Stimulated activated CD4-positive, alpha-beta T cell treated with anti-CD3 and anti-CD28 coated beads, Interleukin-15, amount 100 ng/mL, for 1 hour (primary cell): ENCODE results near the gene CCP110.

Source experiments
- DNase-seq, 2 donors: peaks; one replicate each; pipeline ENCODE4 v3.0.0-alpha.2; 2020; ENCODE audit warnings: low read depth in 1 of 2, low spot score in 1 of 2

The CCP110 gene

DNA sequence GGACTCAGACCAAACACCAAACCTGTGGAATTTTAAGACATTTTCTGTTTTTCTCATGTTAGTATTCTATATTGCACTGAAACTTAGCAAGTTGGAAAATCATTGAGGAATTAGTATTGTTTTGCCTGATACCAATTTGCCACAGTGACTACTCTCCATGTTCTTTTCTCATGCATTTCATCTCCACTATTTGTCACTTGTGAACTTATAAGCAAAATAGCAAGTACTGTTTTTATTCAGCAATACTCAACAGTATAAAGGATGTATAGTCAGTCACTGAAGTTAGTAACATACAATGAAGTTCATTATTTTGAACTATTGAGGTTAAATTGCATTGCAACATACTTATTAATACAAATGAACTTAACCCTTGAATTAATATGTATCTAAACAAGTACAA, 25.9 kb downstream of the CCP110 start:
- DNase-seq = no peak

DNA sequence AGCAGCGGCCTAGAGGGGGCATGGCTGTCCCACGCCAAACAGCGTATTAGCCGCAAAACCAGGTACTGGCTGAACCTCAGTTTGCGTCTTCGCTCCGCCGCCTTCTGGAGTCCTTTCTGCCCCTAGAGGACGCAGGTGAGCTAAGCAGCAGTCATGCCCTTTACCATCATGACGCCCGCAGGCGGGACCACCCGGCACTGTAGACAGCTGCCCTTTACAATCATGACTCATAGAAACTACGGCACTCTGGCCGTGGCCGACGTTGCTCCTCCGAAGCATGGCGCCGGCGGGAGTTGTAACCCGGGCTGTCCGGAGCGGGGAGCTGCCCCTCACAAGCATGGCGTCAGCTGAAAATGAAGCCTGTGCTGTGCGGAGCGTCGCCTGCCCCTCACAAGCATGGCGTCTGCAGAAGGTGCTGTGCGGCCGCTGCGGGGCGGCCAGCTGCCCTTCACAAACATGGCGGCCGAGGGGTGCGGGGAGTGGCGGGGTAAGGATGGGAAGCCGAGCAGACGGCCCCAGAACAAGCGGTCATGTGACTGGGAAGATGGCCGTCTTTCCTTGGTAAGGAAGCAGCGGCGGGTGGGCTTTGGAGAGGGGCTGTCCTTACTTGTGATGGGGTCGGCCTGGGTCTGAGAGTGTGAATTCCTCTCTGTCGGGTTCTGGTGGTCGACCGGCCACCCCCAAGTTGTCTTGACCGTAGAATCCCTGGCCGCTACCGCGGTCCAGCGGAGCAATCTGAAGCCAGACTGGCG, 31.6 kb downstream of the CCP110 start, which contains the start of gene VPS35L:
TSS of gene VPS35L (plus strand) at position 518 of the 752 bp plus-strand sequence. CDS start at position 545, 27 bp downstream.
- DNase-seq = peak; percentile 93

DNA sequence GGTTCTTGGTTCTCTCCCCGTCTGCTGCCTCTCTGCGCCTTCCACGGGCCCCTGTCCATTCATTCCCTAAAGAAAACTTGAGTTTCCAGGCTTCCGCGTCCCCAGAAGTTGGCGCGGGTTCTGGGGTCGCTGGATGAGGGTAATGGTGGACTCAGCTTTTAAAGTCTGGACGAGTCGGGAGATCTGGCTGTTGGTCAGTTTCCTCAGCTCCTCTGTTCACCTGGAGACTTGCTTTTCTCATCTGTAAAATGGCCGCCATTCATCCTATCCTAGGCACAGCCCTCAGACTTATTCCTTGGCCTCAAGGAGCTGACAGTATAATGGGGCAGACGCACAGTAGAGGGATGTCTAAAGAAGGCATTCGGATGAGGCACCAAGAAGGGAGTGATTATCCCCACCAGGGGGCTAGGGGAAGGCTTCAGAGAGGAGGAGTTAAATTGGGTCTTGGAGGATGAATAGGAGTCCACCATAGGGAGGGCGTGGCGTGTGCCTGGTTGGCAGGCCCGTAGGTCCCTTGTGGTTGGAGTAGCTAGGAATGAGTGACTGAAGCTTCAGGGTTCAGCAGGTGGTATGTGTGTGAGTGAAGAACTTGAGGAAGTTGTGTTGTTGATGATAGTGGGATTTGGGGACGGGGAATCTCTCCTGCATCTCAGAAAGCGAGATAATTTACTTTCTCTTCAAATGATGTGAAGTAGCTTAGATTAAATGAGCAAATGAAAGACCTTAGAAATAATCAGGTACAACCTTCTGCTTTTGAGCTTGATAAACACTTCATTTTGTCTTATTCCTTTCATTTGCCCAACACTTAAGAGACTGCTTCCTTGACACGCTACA, 32.4 kb downstream of the CCP110 start:
- no peak for DNase-seq

DNA sequence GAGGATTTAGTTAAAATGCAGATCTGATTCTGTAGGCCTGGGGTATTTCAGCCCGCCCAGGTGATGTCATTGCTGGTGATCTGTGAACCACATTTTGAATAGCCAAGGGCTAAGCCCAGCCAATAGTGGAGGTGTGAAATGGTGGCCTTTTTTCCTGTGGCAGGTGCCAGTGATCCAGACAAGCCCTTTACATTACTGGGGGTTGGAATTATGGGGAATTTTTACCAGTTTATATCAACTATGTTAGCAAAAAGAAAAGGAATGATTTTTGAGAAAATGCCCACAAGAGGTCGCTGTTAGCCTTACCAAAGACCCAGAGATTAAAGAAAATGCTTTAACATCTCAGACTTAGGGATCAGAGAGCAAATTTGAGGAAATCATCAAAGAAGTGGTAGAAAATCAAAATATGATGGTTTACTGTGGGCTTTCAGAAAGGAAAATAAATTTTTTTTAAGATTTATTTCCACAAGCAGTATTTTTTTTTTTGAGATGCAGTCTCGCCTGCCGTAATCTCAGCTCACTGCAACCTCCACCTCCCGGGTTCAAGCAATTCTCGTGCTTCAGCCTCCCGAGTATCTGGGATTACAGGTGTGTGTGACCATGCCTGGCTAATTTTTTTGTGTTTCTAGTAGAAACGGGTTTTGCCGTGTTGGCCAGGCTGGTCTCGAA, 35.6 kb downstream of the CCP110 start:
- no peak for DNase-seq

DNA sequence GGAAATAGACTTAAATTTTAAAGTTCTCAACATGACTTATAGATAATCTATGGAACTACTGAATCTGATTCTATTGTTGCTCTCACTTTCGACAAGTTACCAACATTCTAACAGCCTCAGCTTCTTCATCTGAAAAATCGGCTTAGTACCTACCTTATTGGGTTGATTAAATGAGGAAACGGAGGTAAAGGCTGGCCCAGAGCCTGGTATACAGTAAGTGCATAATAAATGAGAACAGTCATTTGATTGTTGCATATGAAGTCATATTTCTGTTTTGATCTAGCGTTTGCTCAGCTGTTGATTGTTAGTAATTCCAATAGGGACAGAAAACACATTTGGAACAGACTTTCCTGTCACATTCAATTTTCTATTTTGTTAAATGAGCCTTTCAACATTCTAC, 36.3 kb downstream of the CCP110 start:
- DNase-seq = no peak

DNA sequence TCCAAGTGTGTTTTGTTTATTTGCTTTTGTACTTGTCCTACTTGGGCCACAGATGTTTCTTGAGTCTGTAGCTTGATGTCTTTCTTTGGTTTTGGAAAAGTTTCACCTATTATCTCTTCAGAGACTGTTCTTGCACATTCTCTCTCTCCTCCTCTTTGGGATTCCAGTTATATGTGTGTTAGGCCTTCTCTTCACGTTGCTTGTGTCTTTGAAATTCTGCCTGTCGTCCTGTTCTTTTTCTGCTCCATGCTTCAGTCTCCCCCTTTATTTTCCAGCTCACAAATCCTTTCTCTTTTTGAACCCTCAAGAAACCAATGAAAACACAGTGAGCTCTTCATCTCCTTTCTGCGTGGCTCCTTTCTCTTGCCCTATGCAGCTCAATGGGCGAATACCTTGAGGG, 39.6 kb downstream of the CCP110 start:
- no peak for DNase-seq

DNA sequence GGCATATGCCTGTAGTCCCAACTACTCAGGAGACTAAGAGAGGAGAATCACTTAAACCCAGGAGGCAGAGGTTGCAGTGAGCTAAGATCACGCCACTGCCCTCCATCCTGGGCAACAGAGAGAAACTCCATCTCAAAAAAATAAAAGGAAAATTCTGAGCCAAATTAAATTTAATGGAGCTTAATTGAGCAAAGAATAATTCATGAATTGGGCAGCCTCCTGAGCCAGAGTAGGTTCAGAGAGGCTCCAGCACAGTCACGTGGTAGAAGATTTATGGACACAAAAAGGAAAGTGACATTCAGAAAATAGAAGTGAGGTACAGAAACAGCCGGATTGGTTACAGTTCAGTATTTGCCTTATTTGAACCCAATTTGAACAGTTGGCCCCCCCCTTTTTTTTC, 42.6 kb downstream of the CCP110 start:
- DNase-seq = no peak

DNA sequence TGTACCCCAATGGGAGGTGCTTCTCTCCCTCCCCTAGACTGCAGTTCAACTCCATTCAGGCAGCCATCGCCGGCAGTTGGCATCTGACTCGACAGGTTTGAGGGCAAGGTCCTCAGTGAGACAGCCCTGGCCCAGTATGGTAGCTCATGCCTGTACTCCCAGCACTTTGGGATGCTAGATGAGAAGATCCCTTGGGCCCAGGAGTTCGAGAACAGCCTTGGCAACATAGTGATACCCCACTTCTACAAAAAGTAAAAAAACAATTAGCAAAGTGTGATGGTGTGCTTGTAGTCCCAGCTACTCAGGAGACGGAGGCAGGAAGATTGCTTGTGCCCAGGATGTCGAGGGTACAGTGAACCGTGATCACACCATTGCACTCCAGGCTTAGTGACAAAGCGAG, 43.8 kb downstream of the CCP110 start:
- DNase-seq = no peak

DNA sequence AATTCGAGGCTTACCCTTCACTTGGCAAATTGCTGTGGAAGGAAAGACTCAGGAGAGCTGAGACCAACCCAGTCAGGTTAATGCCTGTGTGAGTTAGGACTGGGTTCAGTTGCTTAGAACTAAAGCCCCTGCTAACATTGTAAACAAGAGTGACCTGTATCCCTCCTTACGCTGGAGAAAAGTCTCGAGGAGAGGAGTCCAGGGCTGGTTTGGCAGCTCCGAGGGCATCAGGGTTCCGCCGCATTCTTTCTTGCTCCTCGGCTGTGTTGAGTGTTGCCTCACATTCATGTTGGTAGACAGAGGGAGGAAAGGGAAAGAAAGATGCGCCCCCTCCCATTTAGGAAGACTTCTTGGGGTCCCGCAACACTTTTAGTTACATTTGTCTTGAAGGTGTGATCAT, 50.3 kb downstream of the CCP110 start:
- DNase-seq = no peak

DNA sequence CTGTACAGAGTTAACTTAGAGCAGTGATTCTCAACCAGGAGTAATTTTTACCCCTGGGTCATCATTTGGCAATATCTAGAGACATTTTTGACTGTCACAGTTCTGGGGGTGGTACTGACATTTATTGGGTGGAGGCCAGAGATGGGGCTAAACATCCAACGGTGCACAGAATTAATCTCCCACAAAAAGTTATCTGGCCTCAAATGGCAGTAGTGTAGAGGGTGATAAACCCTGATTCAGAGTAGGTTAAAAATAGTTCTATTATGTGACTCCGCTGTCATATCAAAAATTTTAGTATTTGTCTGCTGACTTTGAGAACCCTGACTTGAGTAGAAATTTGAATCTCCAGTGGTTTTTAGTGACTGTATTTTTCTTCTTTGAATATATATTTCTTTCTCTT, 50.9 kb downstream of the CCP110 start:
- DNase-seq = no peak

DNA sequence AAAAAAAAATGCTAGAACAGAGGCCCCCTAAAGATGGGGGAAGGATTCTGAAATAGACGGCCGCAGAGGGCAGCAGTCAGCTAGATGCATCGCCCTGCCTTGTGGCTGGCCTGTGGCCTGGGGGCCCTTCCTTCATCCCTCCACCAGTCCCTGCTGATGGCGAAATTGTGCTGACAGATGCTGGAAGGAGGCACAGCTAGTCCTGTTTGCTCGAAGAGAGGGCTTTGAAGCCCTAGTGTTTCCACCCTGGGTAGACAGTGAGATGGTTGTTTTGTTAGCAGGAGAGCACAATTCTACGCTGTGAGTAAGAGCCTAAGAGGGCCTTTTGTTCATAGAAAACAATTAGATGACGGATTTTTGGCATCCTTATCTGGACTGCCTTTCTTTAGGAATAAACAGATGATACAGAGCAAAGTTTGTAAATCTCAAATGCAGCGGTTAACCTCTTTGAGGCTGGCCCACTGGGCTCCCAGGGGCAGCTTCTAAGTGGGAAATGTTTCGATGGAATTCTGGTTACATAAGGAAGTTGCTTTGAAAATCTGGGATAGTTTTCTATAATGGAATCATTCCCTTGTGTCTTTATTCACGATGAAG, 54.7 kb downstream of the CCP110 start:
- DNase-seq = no peak

DNA sequence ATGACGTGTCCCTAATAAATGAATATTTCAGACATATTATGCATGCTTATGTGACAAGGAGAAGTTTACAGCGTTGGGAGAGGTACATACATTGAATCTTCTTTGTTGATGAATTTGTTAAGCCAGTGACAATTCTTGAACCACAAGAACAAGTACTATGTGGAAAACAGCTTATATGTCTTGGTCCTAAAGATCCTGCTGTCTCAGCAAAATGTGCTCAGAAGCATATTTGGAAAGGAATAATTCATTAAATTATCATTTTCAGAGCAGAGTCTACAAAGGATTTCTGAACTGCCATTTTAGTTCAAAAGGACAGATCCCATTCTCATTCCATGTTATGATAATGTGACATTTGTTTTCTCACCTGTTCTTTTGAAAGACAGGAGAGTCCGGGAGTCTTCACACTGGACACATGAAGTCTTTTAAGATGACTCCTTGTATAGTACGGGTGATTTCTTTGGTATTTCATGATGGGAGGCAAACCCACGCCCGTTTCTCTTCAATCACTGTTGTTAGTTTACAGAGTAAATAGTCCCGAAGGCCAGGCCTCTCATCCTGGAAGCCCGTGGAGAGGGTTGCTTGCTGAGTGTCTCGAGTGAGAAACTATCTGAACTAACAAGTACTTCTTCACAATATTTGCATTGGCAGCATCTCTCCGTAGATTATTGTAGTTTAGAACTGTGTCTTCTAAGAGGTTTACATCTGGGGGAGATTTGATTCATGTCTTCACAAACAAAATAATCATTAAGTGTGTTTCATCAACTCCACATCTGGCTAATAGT, 58.5 kb downstream of the CCP110 start:
- DNase-seq = no peak

DNA sequence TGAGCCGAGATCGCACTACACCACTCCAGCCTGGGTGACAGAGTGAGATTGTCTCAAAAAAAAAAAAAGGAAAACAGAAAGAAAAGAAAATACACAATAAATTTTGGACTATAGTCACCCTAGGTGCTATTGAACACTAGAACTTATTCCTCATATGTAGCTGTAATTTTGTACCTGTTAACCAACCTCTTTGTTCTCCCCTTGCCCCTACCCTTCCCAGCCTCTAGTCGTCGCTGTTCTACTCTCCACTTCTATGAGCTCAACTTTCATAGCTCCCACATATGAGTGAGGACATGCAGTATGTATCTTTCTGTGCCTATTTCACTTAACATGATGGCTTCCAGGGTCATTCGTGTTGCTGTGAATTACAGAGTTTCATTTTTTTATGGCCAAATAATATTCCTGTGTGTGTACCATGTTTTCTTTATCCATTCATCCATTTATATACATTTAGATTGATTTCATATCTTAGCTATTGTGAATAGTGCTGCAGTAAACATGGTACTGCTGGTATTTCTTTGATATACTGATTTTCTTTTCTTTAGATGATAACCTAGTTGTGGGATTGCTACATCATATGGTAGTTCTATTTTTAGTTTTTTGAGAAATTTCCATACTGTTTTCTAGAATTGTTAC, 60.0 kb downstream of the CCP110 start:
- DNase-seq = no peak

DNA sequence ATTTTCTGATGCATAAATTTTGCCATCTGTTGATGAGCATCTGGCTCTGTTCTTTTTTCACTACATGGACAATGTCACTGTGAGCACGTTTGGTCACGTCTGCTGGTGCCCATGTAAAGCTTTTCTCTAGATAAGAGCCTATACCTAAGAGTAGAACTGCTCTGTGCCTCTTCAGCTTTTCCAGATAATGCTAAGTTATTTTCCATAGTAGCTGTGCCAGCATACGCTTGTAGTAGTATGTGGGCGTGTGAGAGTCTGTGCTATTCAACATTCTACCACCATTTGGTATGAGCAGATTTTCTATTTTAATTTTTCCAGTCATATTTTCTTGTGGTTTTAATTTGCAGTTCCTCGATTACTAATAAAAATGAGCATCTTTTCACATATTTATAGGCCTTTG, 64.9 kb downstream of the CCP110 start:
- no peak for DNase-seq

DNA sequence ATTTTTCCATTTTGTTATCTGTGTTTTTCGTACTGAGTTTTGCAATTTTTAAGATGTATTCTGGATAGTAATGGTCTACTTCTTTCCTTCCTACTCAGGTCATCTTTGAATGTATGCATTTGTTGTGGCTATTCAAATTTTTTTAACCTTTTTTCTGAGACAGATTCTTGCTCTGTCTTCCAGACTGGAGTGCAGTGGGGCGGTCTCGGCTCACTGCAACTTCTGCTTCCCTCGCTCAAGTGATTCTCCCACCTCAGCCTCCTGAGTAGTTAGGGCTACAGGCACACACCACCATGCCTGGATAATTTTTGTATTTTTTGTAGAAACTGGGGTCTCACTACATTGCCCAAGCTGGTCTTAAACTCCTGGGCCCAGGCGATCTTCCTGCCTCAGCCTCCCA, 65.4 kb downstream of the CCP110 start:
- no peak for DNase-seq

DNA sequence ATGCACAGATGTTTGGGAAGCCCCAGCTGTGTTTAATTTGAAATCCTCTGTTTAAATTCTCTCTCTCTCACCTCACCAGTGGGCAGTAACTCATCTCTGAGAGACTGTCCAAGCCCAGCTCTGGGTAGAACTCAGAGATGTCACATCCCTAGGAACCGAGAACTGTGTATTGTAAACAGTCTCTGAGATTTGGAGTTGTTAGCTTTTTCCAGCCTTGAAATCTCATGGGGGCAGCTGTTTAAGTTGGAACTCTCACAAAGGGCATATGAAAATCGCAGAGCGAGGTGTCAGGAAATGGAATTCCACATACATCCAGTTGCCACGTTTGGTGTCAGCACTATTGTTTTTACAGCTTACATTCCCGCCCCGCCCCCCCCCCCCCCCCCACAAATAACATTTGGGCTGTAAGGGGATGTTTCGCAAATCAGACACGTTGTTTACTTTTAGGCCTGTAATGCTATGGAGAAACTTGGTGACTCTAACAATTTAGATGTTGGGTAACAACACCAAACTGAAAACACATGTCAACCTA, 66.1 kb downstream of the CCP110 start:
- no peak for DNase-seq

DNA sequence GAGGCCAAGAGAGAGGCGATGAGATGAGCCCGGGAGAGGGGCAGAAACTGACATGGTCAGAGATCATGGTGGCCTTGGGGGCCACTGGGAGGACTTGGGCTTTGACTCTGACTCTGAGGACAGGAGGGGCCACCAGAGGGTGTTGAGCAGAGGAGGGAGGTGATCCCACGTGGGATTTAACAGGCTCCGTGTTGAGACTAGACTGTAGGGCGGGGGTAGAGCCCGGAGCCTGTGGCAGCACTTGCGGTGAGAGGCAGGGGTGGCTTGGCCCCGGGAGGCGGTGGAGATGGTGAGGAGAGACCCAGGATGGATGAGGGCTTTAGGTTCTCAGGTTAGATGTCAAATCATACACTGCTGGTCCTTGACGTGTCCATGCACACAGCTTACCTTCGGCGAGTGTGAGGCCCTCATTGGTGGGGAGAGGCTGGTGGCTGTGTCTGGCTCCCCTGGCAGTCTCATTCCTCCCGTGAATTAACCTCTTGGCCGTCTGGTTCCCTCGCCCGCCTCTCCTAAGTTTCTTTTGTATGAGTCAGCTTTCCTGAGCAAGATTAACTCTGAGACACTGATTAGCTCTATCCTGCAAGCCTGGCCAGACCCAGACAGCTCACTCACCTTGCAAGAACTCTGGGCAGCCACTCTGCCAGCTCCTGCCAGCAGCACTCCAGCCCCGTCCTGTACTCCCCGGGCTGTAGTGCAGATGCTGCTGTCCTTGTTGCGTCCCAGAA, 71.5 kb downstream of the CCP110 start:
- no peak for DNase-seq

DNA sequence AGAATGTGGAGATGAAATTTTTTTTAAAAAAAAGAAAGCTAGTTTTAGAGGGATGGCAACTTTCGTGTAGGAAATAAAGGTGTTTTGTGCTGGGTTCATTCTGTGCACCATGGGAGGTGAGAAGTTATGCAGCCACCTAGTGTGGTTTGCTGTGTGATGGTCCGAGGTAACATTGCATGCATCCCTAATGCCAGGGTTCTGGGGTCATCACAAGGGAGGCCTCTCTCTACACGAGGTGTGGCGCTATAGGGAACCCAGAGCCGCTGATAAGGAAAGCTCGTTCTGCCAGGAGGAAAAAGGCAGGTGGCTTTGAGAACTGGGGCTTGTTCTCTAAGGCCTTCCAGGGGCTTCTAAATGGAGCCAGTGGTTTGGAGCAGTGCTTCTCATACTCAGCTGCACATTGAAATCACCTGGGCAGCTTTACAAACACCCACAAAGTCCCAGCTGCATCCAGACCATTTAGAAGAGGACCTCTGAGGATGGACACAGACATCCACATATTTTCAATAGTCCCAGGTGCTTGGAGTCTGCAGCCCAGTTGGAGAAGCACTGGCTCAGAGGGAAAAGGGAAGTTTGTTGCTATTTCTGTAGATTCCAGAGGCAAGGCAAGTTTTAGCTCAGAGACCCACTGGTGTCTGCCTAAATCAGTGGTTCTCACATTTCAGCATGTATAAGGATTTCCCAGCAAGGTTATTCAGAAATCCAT, 75.2 kb downstream of the CCP110 start:
- no peak for DNase-seq
